ENCODE data around the gene PM20D2.

PM20D2 gene

DNA sequence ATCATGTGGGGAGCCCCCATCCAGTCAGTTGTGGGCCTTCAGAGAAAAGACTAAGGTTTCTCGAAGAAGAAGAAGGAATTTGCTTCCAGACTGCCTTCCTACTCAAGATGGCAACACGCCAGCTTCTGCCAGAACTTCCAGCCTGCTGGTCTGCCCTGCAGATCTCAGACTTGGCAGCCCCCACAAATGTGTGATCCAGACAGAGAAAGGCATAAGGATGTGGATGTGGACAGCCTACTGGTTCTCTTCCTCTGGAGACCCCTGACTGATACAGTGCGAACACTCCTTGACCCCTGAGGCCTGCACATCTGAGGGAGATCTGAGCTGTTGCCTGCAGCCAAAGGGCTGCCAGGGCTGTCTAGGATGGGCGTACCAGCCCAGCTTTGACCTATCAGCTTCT, 62.7 kb downstream of the PM20D2 start:
- no peak for DNase-seq

GRCh38 chr6:89209457-89209856, 63.6 kb downstream of the PM20D2 start:
- no peak for DNase-seq

DNA sequence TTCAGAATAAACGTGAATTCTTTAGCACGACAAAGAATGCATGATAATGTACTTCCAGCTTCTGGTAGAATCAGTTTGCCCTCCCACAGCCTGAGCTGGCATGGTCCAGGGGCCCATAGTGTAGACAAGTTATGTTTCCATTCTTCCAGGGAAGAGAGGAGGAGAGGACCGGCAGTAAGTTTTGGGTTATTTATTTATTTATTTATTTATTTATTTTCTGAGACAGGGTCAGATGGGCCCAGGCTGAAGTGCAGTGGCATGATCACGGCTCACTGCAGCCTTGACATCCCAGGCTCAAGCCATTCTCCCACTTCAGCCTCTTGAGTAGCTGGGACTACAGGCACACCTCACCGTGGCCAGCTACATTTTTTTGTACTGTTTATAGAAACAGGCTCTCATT, 66.6 kb downstream of the PM20D2 start:
- no peak for DNase-seq

DNA sequence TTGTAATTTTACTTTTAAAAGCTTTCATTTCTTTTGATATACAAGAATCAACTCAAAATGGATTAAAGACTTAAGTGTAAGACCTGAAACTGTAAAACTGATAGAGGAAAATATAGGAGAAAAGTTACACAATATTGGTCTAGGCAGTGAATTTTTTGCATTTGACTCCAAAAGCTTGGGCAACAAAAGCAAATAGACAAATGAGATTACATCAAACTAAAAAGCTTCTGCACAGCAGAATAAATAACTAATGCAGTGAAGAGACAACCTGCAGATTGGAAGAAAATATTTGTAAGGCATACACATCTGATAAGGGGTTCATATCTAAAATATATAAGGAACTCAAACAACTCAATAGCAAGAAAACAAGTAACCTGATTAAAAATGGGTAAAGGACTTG, 68.3 kb downstream of the PM20D2 start:
- DNase-seq, result no peak
